Lung (tissue), 12 donors: ENCODE data around the gene PRKAR1A. TPM values are rescaled to one million over a fixed set of nuclear protein-coding genes. Genes with fewer than 3 reads are reported as not detected.

Experiments used
- ATAC-seq: fragments of 200-7000 bp; cut with Tn5 transposase; one replicate; pipeline ENCODE4 v1.9.1; 2020; ENCODE audit warnings: moderate number of reproducible peaks; ENCODE audit not compliant: insufficient read depth, low FRiP score
- DNase-seq, 3 donors: peaks; one replicate each; pipeline ENCODE4 v3.0.0-alpha.2; 2013 to 2017
- H3K27ac ChIP-seq, 2 donors: one replicate each; pipeline ENCODE4 v1.5.1; 2013; ENCODE audit warnings: mild to moderate bottlenecking in 2 of 2, moderate library complexity in 2 of 2, control low read depth in 1 of 2, inconsistent platforms in 1 of 2, low read depth in 1 of 2, low read length in 1 of 2
- H3K27me3 ChIP-seq, 3 donors: one replicate each; pipeline ENCODE4 v1.5.1; 2013; ENCODE audit warnings: low read length in 2 of 3; ENCODE audit not compliant: control insufficient read depth in 3 of 3, insufficient read depth in 3 of 3
- H3K36me3 ChIP-seq, 4 donors: one replicate each; pipeline ENCODE4 v1.5.1; 2013; ENCODE audit warnings: low read length in 4 of 4, mild to moderate bottlenecking in 1 of 4, moderate library complexity in 1 of 4; ENCODE audit not compliant: control insufficient read depth in 4 of 4, insufficient read depth in 4 of 4
- H3K4me1 ChIP-seq, 5 donors: one replicate each; pipeline ENCODE4 v1.5.1; 2013; ENCODE audit warnings: low read length in 5 of 5, mild to moderate bottlenecking in 2 of 5, moderate library complexity in 1 of 5; ENCODE audit not compliant: control insufficient read depth in 5 of 5, insufficient read depth in 5 of 5
- H3K4me3 ChIP-seq: one replicate; pipeline ENCODE4 v1.5.1; 2013; ENCODE audit warnings: mild to moderate bottlenecking, control low read depth, moderate library complexity
- H3K9ac ChIP-seq, 2 donors: one replicate each; pipeline ENCODE4 v1.5.1; 2013; ENCODE audit warnings: low read length in 2 of 2, control low read depth in 1 of 2; ENCODE audit not compliant: insufficient read depth in 1 of 2
- H3K9me3 ChIP-seq, 4 donors: one replicate each; pipeline ENCODE4 v1.5.1; 2013; ENCODE audit warnings: low read length in 3 of 4, mild to moderate bottlenecking in 1 of 4, moderate library complexity in 1 of 4; ENCODE audit not compliant: control insufficient read depth in 4 of 4, insufficient read depth in 3 of 4
- WGBS, 2 donors: extraction: QIAGEN DNeasy Blood & Tissue Kit; methylation state at CpG; one replicate each; pipeline ENCODE4 v1.1.7; 2013; 5-methylcytosine and 5-hydroxymethylcytosine counted together
- polyA plus RNA-seq, 2 donors: library from polyadenylated mRNA; stranded (reverse); fragments of 200-250 nt; gene quantifications; one replicate each; pipeline ENCODE4 v1.2.1, GENCODE V29; 2013
- total RNA-seq, 2 donors: library from RNA; depleted of rRNA in 1 of 2; stranded (reverse); fragments of >200 nt in 1 of 2; gene quantifications; one replicate each; pipeline ENCODE4 v1.2.1, GENCODE V29; 2014 to 2021
- TF ChIP-seq, protein P1 (sequence below): IDR thresholded peaks from 2 replicates; pipeline ENCODE4 v1.5.1; 2012; ENCODE audit warnings: mild to moderate bottlenecking; ENCODE audit errors: control extremely low read depth, extremely low read depth
- donor health status: control.
- donor health status: control.
- donor health status: Bipolar disorder and iron deficiency.
- donor health status: healthy.
- donor health status: DM: yes; HTN: yes; CAD: no.

Gene PRKAR1A
- total and polyA plus RNA-seq, 4 donors, result 74.0 to 422 (median 265) TPM

DNA sequence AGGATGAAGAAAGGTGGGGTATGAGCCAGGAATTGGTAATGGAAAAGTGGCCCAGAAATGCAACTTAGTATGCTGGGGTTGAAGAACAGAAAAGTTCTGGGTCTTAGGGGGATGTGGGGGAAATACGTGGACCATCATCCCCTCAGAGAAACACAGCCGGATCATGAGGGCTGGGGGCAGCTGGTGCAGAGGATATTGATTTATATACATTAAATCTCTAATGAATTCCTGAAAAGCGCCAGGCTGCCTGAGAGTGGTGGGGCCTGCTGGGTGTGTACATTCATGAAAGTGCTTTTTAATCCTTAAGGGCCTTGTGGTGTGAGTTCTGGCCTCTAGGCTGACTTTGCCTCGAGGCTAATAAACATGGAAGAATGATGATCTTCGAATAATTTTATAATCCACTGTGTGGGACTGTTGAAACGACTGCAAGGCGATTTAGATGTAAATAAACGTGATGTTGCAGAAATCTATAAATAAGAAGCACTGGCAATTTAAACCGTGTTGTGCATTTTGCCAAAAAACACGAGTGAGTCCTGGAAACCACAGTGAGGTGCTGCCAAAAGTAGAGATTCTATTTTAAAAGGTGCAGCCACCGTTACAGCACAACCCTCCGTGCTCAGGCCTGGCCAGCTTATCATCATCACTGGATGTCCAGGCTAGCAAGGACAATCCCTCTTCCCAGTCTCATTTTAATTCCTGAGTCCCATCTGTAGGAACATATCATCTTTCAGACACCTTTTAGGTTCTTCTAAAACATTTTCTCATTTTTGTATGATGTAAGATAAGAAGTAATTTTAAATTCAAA, 32.1 kb downstream of the PRKAR1A start:
- WGBS, 2 donors, result 62 to 80% methylated on average over 12 of the region's 12 CpGs
- Histone ChIP-seq H3K4me3 (no peak overlapping the region), H3K4me1 (peaks cover 0 to 2% (median 0%) of the 10 kb centered on the region in 5 donors), H3K27me3 (no peaks in the 10 kb centered on the region), H3K9me3 (no peaks in the 10 kb centered on the region), H3K9ac (no peak overlapping the region), H3K27ac (peak overlapping the region in 1 of 2 donors; percentile 91), H3K36me3 (peaks cover 0 to 17% (median 0%) of the 10 kb centered on the region in 4 donors)
- TF ChIP-seq, protein P1, sequence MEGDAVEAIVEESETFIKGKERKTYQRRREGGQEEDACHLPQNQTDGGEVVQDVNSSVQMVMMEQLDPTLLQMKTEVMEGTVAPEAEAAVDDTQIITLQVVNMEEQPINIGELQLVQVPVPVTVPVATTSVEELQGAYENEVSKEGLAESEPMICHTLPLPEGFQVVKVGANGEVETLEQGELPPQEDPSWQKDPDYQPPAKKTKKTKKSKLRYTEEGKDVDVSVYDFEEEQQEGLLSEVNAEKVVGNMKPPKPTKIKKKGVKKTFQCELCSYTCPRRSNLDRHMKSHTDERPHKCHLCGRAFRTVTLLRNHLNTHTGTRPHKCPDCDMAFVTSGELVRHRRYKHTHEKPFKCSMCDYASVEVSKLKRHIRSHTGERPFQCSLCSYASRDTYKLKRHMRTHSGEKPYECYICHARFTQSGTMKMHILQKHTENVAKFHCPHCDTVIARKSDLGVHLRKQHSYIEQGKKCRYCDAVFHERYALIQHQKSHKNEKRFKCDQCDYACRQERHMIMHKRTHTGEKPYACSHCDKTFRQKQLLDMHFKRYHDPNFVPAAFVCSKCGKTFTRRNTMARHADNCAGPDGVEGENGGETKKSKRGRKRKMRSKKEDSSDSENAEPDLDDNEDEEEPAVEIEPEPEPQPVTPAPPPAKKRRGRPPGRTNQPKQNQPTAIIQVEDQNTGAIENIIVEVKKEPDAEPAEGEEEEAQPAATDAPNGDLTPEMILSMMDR, result no peak
- no peak for ATAC-seq
- peak in 1 of 3 donors; percentile 22 for DNase-seq

DNA sequence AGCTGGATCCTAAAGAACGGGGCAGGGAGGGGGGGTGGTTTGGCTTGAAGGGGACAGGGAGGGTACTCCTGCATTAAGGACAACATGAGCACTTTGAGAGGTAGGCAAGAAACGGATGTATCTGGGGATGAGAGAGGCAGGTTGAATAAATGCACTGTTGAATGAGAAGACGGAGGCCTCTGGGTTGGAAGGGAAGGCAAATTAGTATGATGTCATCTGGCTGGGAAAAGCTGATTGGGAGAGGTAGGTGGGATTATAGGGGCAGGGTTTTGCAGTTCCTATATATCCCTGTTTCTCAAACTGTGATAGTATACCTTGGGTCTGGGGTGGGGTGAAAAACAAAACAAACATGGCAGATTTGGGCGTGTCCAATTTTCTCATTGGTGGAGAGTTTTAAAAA, 44.3 kb downstream of the PRKAR1A start:
- TF ChIP-seq, protein P1, result no peak
- ATAC-seq (no peak), DNase-seq (no peak)
- H3K27ac ChIP-seq, result no peak overlapping the region
- H3K9ac ChIP-seq, result no peak overlapping the region
- H3K36me3 ChIP-seq, result peaks cover 0 to 10% (median 0%) of the 10 kb centered on the region in 4 donors
- no peak overlapping the region for H3K4me3 ChIP-seq
- no peaks in the 10 kb centered on the region for H3K27me3 ChIP-seq
- H3K4me1 ChIP-seq, result peaks cover 0 to 13% (median 3%) of the 10 kb centered on the region in 5 donors
- WGBS, 2 donors, result 94 to 96% methylated on average over 4 of the region's 4 CpGs
- H3K9me3 ChIP-seq, result no peaks in the 10 kb centered on the region

DNA sequence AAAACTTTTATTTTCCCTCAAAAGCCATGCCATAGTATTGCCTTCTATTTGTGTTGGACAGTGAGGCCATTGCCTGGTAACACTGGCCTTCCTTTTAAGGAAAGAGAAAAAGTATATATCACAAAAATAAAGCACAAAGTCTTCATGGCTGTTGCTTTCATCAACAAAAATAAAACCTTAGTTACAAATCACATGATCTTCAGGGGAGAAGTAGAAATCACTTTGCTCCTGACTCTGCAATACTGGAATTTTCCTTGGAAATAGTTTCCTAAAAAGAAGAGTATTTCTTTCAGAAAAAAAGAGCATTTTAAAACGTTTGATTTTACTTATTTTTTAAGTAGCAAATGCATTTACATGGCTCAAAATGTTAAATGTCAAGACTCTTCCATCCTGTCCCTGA, 47.1 kb downstream of the PRKAR1A start:
- Histone ChIP-seq H3K9ac (no peak overlapping the region), H3K36me3 (peaks cover 0 to 11% (median 0%) of the 10 kb centered on the region in 4 donors), H3K27ac (no peak overlapping the region), H3K9me3 (no peaks in the 10 kb centered on the region), H3K4me1 (peaks cover 0 to 19% (median 3%) of the 10 kb centered on the region in 5 donors), H3K27me3 (no peaks in the 10 kb centered on the region), H3K4me3 (no peak overlapping the region)
- TF ChIP-seq, protein P1, result no peak
- WGBS, 2 donors, result 14 to 20% methylated on average over 1 of the region's 1 CpG
- DNase-seq, result no peak
- no peak for ATAC-seq
